ENCODE measurements around the gene LINGO1.

DNA sequence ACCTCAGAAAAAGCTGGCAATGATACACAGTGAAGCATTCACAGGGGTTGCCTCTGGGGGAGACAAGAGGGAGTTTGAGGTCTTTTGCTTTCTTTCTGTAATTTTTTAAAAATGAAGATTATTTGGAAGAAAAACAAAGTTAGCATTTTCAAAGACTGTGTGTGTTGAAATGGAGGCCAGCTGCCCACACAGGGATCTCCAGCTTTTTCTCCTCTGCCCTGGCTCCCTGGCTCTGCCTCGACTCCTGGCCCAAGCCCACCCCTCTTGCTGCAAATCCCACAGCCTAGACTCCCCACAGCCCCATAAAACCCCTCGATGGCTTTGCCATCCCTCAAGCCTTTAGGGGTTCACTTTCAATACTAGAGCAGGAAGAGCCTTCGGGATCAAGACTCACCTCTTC, 68.4 kb downstream of the LINGO1 start:
- TF ChIP-seq, protein P1, sequence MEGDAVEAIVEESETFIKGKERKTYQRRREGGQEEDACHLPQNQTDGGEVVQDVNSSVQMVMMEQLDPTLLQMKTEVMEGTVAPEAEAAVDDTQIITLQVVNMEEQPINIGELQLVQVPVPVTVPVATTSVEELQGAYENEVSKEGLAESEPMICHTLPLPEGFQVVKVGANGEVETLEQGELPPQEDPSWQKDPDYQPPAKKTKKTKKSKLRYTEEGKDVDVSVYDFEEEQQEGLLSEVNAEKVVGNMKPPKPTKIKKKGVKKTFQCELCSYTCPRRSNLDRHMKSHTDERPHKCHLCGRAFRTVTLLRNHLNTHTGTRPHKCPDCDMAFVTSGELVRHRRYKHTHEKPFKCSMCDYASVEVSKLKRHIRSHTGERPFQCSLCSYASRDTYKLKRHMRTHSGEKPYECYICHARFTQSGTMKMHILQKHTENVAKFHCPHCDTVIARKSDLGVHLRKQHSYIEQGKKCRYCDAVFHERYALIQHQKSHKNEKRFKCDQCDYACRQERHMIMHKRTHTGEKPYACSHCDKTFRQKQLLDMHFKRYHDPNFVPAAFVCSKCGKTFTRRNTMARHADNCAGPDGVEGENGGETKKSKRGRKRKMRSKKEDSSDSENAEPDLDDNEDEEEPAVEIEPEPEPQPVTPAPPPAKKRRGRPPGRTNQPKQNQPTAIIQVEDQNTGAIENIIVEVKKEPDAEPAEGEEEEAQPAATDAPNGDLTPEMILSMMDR (IDR thresholded peaks at IDR 0.05; ENCODE audit: insufficient read depth, low read depth, low read length), result no peak
- TF ChIP-seq EZH2 (IDR thresholded peaks at IDR 0.05; ENCODE audit: insufficient read depth, low read length), result no peak
